DMS114 treated with DMSO at 0.1 percent for 48 hours (cell line): ENCODE measurements around the gene CSH1.
"Not testable (repeated sequence)": the region's sequence is repeated elsewhere in the genome, so short reads cannot be mapped to it uniquely, and the experiment has no call there.

Experiments
- DNase-seq: peaks from one replicate; lab custom pipeline; 2025; ENCODE audit not compliant: unreplicated experiment; lab: John Stamatoyannopoulos, UW

Gene CSH1

DNA sequence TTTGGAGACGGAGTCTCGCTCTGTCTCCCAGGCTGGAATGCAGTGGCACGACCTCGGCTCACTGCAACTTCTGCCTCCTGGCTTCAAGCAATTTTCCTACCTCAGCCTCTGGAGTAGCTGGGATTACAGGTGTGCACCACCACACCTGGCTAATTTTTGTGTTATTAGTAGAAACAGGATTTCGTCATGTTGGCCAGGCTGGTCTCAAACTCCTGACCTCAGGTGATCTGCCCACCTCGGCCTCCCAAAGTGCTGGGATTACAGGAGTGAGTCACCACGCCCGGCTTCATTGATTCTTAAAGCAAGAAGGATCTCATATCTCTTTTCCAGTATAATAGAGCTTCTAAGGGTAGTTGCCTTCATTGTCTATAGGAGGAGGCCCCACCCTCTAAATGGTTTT is 8.4 kb upstream of the CSH1 start:
- not testable (repeated sequence) for DNase-seq

DNA sequence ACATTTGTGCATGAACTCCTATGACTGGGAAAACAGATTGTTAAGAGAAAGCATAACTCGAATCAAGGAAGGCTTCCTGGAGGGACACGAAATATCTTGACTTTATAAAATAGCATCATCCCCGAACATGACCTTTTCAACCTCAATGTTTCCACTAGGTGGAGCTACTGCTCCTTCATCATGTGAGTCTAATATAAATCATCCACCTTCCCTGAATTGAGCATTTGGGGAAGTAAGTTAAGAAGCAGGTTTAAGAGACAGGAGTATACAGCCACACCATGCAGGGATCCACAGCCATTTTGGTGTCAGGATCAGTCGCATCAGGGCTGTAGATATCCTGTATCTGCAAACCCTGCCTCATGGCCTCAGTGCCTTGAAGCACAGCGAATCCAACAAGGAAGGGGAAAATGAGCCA is 7.4 kb upstream of the CSH1 start:
- DNase-seq: not testable (repeated sequence)

DNA sequence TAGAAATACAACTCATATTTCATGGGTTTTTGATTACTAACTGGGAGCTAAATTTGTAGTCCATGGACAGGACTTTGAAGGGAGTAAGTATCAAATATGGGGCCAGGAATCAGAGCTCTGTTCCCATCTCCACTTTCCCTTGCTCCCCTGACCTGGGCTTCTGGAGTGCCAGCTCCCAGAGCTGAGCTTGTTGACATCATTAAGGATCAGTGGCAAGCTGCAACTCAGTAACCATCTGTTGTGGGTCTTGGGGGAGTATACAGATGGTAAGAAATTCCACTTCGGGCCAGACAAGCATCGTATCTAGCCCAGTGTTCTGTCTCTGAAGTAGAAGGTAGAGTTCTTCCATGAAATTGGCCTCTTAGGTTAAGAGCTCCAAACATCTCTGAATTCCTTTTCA is 5.6 kb upstream of the CSH1 start:
- not testable (repeated sequence) for DNase-seq

DNA sequence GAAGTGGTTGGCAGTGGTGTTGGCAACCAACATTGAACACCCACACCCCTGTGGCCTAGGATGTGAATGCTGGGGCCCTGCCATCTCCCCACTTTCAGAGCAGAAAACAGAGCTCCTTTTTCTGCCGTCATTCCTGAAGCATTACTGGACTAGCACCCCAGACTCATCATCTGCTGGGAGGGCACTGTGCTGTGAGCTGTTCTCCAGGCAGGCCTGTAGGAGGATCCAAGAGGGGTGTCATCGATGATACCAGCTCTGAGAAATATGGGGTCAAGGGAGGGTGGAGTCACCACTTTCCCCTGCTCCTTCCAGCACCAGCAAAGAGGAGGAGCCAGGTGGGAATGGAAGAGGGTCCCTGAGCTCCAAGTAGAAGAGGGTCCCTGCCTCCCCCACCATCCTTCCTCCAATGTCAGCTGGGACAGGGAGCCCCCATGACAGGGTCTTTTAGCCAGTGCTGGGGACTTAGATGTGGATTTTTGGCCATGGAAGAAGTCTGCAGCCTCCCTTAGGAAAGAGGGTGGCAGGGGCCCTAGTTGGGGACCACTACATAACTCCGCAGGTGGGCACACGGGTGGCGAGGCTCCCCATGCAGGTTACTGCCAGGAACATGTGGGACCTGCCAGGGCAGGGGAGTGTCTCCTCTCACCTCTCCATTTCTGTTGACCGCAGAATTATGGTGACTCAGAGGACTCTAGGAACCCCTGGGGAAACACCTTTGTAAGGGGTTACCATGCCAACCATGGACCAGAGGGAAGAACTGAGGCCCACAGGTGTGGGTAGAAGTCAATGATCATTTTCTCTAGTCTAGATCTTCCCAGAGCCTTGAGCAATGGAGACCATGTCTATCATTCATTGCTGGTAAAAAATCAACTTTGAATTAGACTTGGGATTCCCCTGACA is 2.8 kb upstream of the CSH1 start:
- not testable (repeated sequence) for DNase-seq

DNA sequence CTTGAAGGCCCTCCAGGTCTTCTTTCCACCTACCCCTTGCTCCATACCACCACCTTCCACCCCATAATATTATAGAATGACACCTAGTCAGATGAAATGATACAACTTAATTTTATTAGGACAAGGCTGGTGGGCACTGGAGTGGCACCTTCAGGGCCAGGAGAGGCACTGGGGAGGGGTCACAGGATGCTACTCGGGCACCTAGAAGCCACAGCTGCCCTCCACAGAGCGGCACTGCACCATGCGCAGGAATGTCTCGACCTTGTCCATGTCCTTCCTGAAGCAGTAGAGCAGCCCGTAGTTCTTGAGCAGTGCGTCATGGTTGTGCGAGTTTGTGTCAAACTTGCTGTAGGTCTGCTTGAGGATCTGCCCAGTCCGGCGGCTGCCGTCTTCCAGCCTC is 1.6 kb downstream of the CSH1 start:
- not testable (repeated sequence) for DNase-seq

DNA sequence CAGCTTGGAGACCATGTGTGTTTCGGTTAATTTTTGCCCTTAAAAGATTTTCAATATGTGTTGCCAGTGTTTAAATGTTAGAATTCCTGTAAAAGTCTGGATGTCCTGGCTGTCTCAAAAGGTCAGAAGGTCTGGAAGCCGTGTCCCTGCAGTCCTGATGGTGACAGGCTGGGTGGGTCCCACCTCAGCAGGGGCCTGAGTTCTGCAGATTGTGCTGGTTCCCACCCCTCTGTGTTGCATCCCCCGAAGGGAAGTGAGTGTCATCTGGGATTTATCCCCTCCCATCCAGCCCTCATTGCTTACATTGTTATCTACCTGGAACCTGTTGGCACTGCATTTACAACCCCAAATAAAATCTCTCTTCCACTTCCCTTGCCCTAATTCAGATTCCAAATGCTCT is 2.4 kb downstream of the CSH1 start:
- not testable (repeated sequence) for DNase-seq

DNA sequence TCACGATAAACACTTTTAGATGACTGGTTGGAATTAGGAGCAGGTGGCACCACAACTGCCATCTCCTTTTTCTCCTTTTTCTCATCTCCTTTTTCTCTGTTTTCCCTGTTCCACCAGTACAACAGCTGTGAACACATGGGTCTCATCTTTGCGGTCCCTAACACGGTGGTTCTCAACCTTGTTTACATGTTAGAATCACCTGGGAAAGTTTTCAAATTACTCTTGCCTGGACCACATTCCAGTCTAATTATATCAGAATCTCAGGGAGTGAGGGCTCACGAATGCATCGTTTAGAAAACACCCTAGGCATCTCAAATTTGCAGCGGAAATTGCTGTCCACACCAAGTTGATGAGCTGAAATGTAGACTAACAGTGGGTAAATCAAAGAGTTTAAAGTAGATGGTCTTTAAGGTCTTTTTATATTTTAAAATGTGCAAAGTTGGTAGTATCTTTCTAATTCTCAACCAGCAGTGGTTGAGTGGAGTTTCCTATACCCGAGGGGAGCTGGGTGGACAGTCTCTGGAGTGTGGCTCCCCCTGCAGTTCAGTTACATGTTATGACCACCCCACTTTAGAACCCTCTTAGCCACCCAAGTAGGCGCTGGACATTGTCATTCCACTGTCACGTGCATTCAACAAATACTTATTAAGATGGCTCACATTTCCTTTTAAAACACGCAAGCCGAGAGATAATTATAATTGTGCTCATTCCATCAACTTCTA is 3.9 kb downstream of the CSH1 start:
- DNase-seq: not testable (repeated sequence)

DNA sequence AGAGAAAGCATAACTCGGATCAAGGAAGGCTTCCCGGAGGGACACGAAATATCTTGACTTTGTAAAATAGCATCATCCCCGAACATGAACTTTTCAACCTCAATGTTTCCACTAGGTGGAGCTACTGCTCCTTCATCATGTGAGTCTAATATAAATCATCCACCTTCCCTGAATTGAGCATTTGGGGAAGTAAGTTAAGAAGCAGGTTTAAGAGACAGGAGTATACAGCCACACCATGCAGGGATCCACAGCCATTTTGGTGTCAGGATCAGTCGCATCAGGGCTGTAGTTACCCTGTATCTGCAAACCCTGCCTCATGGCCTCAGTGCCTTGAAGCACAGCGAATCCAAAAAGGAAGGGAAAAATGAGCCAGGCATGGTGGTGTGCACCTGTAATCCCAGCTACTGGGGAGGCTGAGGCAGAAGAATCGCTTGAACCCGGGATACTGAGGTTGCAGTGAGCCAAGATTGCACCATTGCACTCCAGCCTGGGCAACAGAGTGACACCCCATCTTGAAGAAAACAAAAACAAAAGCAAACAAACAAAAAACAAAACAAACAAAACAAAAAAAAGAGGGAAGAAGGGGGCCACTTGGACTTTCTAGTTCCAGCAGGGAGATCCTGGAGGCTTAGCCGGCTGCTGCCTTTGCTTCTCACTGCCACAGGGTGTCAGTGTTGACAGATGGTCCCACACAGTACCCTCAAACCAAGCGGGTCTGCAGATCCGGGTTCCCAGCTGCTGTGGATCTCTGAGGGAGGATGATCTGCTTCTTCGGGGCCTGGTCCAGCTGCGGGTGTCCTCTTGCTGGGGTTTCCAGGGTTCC is 7.1 kb downstream of the CSH1 start:
- DNase-seq: peak; percentile 7

DNA sequence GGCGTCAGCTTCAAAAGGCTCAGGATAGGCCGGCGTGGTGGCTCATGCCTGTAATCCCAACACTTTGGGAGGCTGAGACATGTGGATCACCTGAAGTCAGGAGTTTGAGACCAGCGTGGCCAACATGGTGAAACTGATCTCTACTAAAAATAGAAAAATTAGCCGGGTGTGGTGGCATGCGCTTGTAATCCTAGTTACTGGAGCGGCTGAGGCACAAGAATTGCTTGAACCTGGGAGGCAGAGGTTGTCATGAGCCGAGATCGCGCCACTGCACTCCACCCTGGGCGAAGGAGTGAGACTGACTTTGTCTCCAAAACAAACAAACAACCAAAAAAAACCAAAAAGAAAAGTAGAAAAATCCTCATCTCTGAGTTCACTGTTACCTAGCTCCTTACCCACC is 11.3 kb downstream of the CSH1 start:
- DNase-seq: not testable (repeated sequence)

DNA sequence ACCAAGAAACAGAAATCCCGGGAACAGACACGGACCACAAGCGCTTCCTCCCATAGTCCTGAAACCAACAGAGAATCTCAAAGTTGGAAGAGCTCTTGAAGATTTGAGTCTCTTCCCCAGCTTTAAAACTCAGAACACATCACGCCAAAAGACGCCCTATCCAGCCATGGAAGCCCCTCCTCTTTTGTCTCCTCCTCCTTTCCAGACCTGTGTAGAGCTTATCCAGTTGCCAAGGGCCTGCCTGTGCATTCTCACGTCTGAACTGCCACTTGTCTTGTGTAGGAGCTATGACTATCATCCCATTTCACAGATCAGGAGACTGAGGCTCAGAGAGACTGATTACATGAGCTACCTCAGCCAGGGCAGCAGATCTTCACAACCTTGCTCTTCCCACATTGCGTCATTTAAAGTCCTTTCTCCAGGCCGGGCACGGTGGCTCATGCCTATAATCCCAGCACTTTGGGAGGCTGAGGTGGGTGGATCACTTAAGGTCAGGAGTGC is 13.7 kb downstream of the CSH1 start:
- DNase-seq: not testable (repeated sequence)

DNA sequence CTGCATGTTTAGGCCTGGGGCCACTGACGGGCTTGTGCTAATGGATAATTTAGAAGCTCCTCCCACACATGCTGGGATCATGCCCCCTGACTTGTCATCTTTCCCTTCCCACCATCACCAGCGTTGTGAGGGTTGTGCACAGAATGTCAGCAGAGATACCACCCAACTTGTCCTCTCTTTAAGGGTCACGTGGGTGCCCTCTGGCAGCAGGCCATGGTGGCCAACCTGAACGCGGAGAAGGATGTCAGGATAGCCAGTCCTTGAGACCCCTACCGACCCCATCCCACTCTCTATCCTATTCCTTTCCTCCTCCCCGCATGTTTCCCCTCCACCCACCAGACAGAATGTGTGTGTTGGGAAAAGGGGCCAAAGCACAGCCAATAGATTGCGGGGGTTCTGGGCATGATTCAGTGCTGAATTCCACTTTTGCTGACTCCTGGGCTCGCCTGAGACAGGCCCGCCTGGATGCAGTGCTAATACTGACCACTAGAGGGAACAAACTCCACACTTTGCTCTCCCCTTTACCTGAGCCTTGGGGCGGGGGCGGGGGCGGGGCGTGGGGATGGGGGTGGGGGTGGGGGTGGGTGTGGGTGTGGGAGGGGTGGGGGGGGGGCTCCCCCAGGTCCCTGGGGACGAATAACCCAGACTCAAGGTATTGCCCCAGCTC is 14.3 kb downstream of the CSH1 start, which contains the start of gene GH2:
TSS of gene GH2 (minus strand) at position 10 of the 667 bp plus-strand sequence. CDS start 143 bp downstream, outside the sequence.
- DNase-seq: no peak

DNA sequence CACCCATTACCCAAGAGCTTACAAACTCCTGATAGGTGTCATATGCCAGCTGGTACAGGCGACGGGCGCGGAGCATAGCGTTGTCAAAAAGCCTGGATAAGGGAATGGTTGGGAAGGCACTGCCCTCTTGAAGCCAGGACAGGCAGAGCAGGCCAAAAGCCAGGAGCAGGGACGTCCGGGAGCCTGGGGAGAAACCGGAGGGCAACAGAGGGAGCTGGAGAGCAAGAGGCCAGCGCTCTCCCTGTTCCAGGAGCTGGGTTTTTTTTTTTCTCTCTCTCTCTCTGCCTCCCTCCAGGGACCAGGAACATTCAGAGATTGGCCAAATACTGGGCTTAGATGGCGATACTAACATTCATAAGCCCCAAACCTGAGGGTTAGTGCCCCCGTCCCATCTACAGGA is 15.0 kb downstream of the CSH1 start:
- DNase-seq: not testable (repeated sequence)

DNA sequence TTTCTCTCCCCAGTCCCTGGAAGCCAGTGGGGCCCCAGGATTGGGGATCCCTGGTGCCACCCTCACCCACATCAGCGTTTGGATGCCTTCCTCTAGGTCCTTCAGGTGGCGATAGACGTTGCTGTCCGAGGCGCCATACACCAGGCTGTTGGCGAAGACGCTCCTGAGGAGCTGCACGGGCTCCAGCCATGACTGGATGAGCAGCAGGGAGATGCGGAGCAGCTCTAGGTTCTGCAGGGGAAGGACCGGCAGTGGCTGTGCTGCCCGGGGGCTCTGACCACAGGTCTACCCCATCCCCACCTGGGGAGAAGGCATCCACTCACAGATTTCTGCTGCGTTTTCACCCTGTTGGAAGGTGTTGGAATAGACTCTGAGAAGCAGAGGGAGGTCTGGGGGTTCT is 15.7 kb downstream of the CSH1 start:
- DNase-seq: no peak

DNA sequence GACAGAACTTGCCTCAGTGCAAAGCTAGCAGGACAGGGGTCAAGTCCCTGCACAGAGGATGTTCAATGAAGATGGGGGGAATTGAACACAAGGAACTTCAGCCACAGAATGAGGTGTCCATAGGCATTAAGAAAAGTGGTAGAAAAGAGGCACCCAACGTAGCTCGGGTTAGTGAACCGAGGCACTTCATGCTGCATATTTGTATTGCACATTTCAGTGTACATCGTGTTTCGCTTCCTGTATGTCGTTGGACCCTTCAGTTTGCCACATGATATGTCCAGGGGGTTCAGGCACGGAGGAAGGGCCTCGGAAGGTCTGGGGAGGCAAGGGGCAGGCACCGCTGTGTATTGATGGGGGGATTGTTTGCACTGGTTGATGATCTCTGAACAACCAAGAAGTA is 18.0 kb downstream of the CSH1 start:
- DNase-seq: not testable (repeated sequence)

DNA sequence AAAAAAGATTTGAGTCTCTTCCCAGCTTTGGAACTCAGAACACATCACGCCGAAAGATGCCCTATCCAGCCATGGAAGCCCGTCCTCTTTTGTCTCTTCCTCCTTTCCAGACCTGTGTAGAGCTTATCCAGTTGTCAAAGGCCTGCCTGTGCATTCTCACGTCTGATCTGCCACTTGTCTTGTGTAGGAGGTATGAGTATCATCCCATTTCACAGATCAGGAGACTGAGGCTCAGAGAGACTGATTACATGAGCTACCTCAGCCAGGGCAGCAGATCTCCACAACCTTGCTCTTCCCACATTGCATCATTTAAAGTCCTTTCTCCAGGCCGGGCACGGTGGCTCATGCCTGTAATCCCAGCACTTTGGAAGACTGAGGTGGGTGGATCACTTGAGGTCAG is 21.7 kb downstream of the CSH1 start:
- DNase-seq: not testable (repeated sequence)

DNA sequence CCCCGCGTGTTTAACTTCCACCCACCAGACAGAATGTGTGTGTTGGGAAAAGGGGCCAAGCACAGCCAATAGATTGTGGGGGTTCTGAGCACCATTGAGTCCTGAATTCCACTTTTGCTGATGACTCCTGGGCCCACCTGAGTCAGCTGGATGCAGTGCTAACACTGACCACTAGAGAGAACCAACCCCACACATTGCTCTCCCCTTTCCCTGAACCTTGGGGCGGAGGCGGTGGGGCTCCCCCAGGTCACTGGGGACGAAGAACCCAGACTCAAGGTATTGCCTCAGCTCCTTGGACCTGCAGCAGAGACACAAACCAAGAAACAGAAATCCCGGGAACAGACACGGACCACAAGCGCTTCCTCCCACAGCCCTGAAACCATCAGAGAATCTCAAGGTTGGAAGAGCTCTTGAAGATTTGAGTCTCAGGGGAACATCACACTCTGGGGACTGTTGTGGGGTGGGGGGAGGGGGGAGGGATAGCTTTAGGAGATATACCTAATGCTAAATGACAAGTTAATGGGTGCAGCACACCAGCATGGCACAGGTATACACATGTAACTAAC is 22.2 kb downstream of the CSH1 start:
- not testable (repeated sequence) for DNase-seq

DNA sequence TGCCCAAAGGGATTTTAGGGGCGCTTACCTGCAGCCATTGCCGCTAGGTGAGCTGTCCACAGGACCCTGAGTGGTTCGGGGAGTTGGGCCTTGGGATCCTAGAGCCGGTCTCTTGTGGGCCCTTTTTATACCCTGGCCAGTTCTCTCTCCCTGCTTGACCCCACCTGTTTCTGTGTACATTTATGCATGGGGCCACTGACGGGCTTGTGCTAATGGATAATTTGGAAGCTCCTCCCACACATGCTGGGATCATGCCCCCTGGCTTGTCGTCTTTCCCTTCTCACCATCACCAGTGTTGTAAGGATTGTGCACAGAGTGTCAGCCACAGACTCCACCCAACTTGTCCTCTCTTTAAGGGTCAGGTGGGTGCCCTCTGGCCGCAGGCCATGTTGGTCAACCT is 22.8 kb downstream of the CSH1 start, which contains the start of gene CSH2:
TSS of gene CSH2 (minus strand) at position 101 of the 400 bp plus-strand sequence. CDS start at position 38, 63 bp downstream.
- DNase-seq: not testable (repeated sequence)

DNA sequence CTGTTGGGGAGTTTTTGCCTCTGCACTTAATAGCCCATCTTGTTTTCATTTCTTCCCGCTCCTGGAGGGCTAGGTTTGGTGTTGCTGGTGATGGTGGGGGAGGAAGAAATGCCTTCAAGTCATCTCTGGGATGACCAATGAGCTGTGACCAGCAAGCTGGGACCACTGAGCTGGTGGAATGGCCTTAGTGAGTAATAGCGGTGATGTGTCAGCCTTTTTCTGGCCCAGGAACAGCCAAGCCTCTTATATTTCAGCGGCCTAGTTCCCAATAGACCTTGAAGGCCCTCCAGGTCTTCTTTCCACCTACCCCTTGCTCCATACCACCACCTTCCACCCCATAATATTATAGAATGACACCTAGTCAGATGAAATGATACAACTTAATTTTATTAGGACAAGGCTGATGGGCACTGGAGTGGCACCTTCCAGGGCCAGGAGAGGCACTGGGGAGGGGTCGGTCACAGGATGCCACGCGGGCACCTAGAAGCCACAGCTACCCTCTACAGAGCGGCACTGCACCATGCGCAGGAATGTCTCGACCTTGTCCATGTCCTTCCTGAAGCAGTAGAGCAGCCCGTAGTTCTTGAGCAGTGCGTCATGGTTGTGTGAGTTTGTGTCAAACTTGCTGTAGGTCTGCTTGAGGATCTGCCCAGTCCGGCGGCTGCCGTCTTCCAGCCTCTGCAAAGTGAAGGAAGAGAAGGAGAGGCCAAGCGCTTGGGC is 24.6 kb downstream of the CSH1 start:
- not testable (repeated sequence) for DNase-seq

DNA sequence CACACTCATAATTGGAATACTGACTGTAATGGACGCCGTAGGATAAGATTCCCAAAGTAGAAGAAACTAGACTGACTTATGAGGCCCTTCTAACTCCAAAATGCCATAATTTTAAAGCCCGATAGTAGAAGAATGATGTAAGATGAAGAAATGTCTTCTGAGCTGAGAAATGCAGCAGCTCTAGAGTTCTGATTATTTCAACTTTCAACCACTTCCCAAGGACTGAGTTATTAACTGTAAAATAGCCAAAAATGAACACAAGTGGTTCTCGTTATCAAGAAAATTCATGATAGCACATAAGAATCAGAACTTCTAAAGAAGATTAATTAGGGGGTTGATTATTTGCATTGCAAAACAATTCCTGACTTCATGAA is 26.1 kb downstream of the CSH1 start:
- not testable (repeated sequence) for DNase-seq
